NCI-H1417 (cell line): ENCODE measurements around the gene C16orf87.
"Not testable (repeated sequence)": the region's sequence is repeated elsewhere in the genome, so short reads cannot be mapped to it uniquely, and the experiment has no call there.

Source experiments
- DNase-seq, 3 experiments: peaks; one replicate each; lab custom pipeline; 2025; lab: John Stamatoyannopoulos, UW

Gene C16orf87

DNA sequence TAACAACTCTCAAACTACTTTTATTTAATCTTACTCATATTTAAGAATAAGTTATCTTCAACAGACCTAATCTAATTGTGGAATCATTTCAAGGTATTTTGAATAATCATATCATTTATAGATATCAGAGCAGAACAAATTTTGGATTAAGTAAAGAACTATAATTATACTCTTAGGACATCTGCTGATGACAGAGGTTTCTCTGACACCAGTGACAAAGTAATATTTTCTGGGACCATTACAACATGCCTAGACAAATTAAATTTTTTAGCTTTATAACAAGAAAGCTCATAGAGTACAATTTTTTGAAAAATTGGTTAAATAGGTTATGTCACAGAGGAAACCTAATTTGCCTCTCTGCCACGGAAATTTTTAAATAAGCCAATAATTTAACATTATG, 30.5 kb downstream of the C16orf87 start:
- no peak for DNase-seq

DNA sequence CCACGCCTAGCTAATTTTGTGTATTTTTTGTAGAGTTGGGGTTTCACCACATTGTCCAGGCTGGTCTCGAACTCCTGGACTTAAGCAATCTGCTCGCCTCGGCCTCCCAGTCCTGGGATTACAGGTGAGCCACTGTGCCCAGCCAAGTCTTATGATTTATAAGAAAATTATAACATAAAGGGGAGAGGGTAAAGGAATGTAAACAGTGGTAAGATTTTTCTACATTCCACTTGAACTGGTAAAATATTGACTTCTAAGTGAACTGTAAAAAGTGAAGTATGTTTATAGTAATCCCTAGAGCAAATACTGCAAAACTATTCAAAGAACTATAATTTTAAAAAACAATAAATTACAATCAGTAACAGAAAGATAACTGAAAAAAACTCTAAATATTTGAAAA, 33.5 kb downstream of the C16orf87 start:
- no peak for DNase-seq

DNA sequence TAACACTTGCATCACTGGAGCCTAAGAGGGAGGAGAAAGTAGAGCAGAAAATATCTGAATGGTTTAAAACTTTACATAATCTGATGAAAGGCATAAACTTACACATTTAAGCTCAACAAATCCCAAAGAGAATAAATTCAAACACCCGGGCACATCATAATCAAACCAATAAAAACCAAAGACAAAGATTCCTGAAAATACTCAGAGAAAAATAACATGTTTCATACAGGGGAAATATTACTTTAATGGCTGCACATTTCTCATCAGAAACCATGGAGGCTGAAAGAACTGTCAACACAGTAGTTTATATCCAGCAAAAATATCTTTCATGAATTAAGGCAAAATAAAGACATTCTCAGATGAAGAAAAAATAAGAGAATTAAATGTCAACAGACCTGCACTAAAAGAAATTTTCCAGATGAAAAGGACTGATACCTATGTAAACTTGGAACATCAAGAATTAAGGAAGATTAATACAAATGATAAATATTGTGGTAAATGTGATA, 34.2 kb downstream of the C16orf87 start:
- DNase-seq: no peak

DNA sequence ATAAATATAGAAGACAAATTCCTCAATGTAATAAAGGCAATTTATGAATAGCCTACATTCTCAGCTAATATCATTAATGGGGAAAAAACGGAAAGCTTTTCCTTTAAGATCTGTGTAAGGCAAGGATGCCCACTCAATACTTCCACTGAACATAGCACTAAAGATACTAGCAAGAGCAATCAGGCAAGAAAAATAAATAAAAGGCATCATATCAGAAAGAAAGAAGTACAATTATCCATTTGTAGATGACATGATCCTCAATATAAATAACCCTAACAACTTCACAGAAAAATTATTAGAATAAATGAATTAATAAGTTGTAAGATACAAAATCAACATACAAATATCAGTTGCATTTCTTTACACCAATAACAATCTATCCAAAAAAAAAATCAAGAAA, 37.1 kb downstream of the C16orf87 start:
- no peak for DNase-seq

DNA sequence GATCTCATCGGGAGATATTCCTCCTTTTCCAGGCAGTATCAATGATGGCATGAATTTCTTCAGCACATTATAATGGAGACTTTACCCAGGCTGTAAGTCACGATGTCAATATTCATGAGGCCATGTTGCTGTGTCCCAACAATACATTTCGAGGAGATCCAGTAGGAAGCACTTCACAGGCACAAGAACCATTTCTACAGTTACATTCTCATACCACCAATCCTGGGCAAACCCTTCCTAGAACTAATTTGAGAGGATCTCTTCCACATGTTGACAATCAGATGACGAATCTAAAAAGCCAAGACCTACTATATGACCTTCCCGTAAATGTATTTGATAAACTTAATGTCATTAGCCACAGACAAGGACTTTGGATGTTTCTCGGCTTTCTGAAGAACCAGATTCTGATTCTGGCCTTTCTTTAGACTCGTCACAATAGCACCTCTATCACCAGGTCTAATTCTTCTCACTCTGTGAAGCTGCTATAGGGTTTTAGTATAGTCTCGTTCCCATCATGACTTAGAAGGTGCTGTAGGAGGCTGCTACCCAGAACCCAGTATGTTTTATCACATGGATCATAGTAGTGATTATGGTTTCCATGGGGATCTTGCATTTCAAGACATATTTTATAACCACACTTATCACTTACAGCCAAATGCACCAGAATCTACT, 40.2 kb downstream of the C16orf87 start:
- peak in 1 of 3 experiments; percentile 49 for DNase-seq

DNA sequence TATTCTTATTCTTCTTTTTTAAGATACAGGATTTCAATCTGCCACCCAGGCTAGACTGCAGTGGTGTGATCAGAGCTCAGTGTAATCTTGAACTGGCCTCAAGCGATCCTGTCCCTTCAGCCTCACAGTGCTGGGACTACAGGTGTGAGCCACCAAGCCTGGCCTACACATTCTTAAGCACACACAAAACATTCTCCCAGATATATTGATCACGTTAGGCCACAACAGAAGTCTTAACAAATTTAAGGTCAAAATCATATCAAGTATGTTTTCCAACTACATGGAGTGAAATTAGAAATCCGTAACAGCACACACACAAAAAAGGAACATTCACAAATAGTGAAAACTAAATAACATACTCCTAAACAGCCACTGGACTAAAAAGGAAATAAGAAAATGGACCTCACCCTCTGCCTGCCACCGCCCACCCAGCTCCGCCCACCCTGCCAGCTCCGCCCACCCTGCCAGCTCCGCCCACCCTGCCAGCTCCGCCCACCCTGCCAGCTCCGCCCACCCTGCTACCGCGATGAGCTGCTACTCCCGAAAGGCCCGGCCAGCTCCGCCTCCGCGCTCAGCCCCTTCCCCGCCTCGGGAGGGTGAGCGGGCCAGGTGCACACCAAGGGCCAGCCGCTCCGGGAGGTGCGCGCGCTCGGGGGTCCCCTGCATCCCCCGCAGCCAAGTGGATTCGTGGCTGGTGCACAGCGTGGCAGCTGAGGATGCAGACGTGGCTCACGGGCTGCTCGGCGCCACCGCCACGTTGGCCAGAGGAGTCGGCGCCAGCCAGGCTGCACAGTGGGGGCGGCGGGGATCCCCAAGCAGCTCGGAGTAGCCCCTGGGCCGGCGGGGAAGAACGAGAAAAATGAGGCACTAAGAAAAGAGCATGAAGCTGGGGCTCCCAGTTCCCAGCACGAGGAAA, 41.2 kb downstream of the C16orf87 start:
- peak; percentile 9 to 79 (median 65) for DNase-seq

DNA sequence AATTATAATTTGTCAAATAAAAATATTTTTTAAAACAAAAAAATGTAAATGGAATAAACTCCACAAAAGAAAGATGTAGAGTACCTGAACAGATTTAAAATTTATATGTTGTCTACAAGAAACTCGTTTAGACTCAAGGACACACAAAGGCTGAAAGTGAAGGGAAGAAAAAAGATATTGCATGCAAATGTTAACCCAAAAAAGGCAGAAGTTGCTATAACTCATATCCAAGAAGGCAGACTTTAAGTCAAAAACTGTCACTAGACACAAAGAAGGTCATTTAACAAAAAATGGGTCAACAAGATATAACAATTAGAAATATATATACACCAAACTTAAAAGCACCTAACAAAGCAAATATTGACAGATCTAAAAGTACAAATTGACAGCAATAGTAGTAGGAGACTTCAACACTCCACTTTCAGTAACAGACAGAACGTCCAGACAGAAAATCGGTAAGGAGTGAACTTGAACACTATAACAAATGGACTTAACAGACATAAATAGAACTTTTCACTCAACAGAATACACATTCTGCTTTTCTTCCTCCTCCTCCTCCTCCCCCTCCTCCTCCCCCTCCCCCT, 42.0 kb downstream of the C16orf87 start:
- peak in 1 of 3 experiments; percentile 28 for DNase-seq

DNA sequence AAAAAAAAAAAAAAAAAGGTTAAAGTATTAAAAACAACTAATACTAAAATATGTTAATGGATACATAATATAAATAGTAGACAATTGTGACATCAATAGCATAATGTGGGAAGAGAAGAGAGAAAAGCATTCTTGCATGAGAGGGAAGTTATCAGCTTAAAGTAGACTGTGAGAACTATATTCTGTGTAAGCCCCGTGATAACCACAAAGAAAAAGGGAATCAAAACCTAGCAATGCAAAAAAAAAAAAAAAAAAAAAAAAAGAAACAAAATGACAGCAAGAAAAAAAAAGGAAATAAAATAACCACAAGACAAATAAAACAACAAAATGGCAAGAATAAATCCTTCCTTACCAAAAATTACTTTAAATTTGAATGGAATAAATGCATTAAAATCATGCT, 43.1 kb downstream of the C16orf87 start:
- DNase-seq: no peak

DNA sequence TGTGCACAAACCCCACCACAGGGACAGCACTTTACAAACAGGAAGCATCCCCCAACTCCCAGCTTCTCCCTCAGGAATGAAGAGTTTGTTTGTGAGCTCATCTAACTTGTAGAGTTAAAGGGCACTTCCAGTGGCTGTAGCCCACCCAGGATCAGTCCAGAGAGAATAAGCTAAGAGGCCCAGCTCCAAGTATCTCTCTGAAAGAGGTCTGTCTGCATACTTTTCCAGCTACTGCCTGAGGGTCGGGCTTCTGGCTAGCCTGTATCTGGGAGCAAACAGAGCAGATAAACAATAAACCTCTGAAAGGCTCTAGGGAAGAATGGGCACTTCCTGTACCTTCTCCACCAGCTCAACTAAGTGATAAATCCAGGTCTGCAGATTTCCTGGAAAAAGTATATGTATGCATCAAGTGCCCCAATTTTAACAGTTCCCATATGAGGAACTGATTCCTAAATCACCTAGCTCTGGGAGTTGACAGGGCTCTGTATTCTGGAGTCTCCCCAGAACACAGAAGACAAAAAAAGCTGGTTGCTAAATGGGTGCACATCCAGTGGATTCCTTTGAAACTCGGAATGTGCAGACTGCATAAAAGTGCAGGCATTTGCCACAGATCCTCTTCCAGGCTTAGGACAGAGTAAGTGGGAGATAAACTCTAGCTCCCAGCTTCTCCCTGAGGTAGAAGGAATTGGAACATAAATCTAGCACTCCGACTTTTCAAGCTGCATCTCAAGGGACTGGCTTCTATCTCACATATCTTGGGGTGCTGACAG, 45.7 kb downstream of the C16orf87 start:
- no peak for DNase-seq

DNA sequence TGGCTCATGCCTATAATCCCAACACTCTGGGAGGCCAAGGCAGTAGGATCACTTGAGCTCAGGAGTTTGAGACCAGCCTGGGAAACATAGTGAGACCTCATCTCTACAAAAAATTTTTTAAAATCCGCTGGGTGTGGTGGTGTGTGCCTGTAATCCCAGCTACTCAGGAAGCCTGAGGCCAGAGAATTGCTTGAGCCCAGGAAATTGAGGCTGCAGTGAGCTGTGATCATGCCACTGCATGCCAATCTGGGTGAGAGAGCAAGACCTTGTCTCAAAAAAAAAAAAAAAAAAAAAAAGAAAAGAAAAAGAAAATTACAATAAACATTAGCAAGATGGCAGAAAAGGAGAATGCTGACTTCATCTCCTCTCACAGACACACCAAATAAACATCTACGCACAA, 46.4 kb downstream of the C16orf87 start:
- not testable (repeated sequence) for DNase-seq

DNA sequence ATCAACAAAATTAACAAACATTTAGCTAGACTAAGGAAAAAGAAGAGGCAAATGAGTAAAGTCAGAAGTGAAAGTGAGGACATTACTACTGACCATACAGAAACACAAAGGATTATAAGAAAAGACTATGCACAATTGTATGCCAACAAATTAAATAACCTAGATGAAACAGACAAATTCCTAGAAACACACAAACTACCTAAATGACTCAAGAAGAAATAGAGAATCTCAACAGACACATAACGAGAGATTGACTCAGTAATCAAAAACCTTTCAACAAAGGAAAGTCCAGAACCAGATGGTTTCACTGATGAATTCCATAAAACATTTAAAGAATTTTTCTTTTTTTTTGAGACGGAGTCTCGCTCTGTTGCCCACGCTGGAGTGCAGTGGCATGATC, 47.2 kb downstream of the C16orf87 start:
- no peak for DNase-seq

DNA sequence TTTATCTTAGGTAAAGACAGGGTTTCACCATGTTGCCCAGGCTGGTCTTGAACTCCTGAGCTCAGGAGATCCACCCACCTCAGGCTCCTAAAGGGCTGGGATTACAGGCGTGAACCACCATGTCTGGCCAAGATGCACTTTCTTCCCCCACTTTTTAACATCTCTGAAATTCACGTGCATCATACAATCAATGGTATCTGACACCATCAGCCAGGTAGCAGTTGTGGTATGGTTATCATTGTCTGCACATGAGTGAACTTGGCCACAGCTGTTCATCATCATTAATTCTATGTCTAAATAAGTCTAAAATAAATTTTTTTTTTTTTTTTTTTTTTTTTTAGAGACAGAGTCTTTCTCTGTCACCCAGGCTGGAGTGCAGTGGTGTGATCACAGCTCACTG, 48.7 kb downstream of the C16orf87 start:
- DNase-seq: no peak

DNA sequence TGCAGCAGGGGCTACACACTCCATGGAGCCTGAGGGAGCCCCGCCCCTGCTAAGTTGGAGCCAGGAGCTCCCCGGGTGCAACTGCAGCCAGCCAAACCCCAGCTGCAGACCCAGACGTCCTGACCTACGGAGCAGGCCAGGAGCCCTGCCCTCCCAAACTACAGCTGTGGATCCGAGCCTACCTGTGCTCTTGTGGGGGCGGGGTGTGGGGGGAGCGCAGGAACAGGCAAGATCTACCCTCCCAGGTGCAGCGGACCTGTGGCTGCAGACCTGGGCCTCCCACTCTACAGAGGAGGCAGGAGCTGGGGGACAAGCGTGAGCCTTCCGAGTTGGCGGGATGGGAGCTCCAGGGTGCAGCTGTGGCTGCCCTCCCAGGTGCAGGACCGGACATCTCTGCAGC, 53.2 kb downstream of the C16orf87 start:
- no peak for DNase-seq

DNA sequence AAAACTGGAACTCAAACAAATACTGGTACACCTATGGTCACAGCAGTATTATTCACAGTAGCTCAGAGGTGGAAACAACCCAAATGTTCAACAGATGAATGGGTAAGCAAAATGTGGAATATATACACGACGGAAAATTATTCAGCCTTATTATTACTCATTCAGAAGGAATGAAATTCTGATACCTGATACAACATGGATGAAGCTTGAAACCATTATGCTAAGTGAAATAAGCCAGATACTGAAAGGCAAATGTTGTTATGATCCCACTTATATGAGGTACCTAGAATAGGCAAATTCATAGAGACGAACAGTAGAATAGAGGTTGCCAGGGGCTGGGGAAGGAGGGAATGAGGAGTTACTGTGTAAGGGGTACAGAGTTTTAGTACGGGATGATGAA, 55.8 kb downstream of the C16orf87 start:
- no peak for DNase-seq

DNA sequence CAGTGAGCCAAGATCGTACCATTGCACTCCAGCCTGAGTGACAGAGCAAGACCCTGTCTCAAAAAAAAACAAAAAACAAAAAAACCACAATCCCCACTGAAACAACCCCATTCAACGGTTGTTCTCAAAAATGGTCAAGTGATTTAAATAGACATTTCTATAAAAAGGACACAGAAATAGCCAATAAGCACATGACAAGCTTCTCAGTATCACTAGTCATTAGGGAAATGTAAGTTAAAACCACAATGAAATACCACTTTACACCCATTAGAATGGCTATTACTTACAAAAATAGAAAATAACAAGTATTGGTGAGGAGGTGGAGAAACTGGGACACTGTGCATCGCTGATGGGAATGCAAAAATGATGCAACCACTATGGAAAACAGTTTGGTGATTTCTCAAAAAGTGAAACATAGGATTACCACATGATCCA, 56.2 kb downstream of the C16orf87 start:
- no peak for DNase-seq

DNA sequence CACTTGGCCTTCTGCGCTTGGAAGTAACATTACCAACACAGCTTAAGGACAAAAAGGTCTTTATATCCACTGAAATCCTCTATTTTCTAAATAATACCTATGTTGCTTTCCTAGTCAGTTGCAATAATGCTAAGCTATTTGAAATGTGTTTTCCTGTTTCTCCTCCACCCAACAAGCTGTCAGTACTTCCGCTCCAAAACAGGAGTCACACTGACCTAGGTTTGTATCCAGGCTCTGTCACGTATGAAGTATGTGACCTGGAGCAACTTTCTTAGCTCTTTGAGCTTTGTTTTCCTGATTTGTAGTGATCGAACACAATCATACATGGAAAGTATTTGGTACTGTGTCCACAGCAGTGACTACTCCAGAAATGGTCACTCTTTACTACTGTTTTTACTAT, 58.5 kb downstream of the C16orf87 start:
- no peak for DNase-seq

DNA sequence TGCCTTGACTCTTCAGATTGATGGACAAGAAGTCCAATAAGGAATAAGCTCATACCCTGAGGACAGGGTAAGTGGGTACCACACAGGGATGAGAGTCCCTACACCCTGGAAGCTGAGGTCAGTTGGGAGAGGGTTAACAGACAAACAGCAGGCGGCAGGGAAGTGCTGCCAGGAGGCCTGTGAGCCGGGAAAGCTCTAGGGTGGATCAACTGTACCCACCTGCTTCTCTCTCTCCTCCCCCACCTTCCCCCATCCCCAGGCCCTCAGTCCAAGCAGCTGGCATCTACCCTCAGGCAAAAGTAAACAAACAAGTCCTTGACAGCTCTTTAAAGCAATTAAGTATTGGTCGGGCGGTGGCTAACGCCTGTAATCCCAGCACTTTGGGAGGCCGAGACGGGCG, 62.2 kb downstream of the C16orf87 start:
- peak; percentile 58 to 98 (median 87) for DNase-seq

DNA sequence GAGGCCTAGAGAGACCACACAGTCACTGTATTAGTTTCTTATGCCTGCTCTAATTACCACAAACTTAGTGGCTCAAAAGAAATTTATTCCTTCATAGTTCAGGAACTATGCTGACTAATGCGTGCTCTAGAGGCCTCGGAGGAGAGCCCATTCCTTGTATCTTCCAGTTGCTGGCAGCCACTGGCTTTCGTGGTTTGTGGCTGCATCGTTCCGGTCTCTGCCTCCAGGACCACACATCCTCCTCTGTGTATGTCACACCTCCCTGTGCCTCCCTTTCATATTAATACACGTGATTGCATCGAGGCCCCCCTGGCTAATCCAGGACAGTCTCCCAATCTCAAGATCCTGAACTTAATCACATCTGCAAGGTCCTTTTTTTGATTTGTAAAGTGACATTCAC, 65.9 kb downstream of the C16orf87 start:
- DNase-seq: no peak

DNA sequence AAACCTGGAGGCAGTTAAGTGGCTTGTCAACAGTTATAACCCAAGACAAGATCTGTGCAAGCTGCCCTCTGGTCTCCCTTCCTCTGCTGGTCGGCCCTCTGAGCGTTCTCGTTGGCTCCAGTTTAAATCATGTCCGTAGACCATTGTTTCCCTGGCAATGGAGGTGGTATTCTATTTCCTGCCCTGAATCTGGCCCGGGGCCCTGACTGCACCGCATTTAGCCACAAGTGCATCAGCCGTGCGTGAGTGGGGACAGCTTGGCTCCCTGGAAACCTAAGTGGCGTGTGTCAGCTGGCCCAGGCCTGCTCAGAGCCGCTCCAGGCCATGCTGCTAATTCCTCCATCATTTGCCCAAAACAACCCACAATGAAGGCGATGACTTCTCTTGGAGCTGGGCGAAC, 67.8 kb downstream of the C16orf87 start:
- DNase-seq: peak; percentile 26 to 76 (median 47)

DNA sequence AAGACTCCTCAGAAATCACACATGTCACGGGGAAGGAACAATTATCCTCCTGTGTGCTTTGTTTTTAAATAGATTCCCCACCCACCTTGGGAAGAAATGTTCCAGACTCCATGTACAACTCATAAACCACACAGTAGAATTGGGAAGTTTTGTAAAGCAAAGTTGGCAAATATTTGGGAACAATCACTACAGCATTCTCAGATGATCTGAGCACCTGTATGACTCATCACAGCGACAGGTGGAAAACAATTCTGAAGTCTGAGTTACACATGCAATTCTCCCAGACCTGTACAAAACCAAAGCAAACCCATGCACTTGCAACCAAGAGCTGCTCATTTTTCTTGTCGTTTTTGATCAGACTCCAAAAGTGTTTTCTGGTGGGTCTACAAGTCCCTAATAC, 68.4 kb downstream of the C16orf87 start:
- peak in 2 of 3 experiments; percentile 41 to 70 for DNase-seq

DNA sequence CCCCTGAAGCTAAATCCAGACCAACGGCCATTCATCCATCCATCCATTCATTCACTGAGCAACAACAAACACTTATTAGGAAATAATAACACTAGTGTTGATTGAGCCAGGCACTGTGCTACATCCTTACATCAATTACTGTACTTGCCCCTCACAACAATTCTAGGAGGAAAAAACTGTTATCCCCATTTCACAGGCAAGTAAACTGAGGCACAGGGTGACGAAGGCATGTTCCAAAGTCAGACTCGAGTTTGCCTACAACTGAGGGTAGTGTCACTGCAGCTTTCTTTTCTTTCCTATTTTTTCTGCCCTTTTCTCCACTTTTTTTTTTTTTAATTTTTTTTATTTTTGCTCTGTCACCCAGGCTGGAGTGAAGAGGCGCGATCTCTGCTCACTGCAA, 71.7 kb downstream of the C16orf87 start:
- no peak for DNase-seq
